Fibroblast of skin of left biceps (primary cell): Measurements from ENCODE around the gene EIF2D.
"Not testable (repeated sequence)": the region's sequence is repeated elsewhere in the genome, so short reads cannot be mapped to it uniquely, and the experiment has no call there.

ENCODE experiments used
- DNase-seq, 2 experiments: peaks; one replicate each; pipeline ENCODE4 v3.0.0-alpha.2; 2013; ENCODE audit warnings: low read depth in 2 of 2

EIF2D gene

DNA sequence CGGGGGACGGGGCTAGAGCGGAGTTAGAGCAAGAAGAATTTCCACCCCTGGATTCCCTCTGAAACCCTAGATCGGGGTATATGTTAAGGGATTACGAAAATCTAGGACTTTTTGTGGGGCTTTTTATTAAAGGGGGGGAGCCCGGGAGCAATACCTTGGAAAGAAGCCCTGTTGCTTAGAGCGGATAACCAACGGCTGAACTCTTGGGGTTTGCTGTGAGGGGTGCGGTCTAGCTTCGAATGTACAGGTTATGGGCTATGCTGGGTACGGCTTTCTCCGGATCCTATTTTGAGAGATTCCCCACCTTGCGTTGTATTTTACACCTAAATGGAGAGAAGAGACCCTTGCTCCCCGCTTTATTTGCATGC is 23.7 kb upstream of the EIF2D start:
- no peak for DNase-seq

DNA sequence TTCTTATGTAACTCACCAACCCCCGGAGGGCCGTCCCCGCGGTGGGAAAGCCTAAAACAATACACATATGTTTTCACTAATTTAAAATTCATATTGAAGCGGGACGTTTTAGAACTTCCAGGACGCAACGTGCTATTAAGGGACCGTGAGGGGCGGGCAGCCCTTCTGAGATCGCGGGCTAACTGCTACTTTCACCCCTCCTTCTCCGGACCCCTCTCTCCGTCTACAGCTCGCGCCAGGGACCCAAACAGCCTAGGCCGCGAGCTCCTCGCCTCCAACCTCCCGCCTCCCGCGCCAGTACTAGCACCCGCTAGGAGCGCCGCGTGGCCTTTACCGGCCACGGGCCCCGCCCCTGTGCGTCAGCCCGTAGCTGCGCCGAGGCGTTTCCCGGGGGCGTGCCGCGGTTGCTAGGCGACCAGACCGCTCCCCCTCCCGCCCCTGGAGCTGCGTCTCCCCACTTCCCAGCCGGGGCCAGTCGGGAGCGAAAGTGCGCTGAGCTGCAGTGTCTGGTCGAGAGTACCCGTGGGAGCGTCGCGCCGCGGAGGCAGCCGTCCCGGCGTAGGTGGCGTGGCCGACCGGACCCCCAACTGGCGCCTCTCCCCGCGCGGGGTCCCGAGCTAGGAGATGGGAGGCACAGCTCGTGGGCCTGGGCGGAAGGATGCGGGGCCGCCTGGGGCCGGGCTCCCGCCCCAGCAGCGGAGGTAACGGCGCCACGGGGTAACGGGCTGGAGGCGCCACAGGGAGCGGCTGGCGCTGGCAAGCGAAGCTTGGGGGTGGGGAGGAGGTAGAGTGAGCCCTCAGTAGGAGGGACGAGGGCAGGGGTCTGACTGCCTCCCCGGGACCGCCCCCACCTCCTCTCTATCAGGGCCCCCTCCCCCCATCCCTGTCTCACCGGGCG is 23.1 kb upstream of the EIF2D start, which contains the start of gene DYRK3:
DYRK3 (plus strand) TSS at position 457 of the 898 bp plus-strand sequence; CDS start at position 625, 168 bp downstream.
- DNase-seq, result peak; percentile 76 to 86

DNA sequence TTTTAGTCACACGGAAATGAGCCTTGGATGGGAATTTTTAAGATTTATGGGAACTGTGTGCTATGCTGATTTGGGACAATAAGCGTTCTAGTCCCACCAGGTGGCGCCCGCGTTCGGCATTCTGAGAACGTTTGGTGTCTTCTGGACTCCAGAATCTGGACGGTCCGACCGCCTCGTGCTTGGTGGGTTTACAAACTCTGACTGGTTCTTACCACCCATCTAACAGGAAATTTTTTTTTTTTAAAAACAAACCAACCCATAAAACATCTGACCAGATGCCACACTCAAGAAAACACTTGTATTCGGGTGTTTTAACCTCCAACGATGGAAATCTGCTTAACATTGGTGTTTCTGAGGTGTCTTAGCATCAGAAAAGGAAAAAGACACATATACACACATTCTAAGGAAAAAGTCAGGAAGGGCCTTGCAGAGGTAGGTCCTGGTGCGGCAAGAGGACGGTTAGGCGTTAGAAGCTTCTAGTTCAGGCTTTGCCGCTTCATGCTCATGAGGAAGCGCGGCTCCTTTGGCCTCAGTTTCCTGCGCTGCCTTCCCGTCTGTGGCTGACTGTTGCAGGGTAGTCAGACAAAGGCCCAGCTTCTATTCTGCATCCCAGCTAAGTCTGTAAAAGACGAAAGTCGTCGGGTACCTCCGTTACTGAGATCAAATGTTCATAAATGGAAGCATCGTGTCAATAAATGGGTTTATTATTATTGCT is 22.3 kb upstream of the EIF2D start:
- peak; percentile 62 to 63 for DNase-seq

DNA sequence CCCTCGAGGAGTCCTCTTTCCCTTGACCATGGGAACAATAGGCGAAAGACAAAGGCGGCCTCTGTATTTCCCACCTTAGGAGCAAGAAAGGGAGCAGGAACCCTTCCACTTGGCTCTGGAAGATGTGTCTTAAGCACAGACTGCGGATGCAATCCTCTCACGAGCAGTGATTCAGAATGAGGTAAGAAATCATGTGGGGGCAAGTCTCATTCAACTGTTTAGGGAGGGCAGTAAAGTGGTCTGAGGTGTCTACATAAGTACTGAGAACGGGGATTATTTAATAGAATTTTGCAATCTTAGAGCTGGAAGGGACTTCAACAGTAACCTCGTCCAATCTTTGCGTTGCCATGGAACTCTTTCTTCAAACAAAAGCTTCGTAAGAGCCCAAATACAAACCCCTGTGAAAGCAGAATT is 21.4 kb upstream of the EIF2D start:
- DNase-seq, result peak; percentile 37 to 50

DNA sequence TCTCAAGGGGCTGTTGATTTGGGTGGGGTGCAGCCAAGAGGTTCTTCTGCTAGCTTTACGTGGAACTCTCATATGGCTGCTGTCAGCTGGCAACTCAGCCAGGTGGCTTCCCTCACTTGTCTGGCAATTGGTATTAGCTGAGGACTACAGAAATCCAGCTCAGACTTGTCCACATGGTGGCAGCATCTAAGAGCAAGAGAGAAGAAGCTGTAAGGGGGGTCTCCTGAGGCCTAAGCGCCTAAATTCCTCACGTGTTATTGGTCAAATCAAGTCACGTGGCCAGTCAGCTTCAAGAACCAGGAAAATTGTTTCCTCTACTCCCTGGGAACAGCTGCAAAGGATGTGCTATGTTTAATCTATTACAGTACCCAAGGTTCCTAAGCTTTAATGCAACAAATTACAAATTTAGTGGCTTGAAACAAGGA is 18.8 kb upstream of the EIF2D start:
- peak; percentile 66 to 73 for DNase-seq

DNA sequence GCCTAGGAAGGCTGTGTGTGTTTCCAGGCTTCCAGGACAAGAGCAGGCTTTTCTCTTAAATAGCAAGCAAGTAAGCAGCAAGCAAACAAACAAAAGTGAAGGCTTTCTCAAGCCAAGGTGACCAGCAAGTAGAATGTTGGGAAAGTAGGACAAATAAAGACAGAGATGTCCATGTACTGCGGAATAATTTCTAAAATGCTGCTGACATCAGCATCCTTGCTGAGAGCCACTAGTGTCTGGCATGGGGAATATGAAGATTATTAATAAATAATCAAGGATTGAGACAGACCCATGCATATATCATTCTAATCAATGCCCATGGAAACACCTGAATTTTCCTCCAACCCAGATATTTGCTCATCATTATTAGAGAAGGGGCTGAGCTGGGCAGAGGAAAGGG is 16.7 kb upstream of the EIF2D start:
- DNase-seq, result no peak

DNA sequence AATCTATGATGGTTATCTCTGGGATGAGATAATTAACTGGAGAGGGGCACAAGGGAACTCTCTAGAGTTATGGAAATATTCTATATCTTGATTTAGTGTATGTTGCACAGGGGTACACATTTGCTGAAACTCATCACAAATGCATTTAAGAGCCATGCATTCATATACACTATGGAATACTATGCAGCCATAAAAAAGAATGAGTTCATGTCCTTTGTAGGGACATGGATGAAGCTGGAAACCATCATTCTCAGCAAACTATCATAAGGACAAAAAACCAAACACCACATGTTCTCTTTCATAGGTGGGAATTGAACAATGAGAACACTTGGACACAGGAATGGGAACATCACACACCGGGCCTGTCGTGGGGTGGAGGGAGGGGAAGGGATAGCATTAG is 14.1 kb upstream of the EIF2D start:
- not testable (repeated sequence) for DNase-seq

DNA sequence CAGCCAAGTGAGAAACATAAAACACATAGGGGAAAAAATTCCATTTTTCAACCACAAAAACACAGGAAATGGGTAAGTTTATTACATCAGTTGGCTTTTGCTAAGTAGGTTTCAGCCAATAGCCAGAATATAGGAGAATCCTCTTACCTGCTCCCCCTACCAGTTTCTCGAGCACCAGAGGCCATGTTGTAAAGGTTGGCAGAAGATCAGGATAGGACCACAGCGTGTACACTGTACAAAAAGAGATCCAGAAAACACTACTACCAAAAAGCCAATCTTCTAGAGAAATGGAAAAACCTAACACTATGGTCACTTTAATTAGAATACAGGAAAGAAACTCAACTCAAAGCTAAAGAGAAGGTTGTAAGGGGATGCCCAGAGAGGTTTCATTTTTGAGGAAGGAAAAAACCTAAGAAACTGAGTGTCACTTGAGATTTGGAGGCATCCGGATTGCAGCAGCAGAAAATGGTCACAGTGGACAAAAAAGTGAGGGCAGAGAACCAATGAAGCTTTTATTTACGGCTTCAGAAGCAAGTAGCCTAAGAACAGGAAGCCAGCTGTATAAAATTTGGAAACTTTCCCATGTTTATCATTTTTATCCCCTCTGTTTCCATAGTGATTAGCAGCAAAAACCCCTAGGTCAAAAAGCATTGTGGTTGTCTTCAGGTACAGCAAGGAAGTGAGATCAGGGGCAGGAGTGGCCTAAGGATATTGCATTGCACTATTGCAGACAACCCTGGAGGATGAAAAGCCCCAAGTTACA is 2.9 kb downstream of the EIF2D start:
- DNase-seq, result no peak

DNA sequence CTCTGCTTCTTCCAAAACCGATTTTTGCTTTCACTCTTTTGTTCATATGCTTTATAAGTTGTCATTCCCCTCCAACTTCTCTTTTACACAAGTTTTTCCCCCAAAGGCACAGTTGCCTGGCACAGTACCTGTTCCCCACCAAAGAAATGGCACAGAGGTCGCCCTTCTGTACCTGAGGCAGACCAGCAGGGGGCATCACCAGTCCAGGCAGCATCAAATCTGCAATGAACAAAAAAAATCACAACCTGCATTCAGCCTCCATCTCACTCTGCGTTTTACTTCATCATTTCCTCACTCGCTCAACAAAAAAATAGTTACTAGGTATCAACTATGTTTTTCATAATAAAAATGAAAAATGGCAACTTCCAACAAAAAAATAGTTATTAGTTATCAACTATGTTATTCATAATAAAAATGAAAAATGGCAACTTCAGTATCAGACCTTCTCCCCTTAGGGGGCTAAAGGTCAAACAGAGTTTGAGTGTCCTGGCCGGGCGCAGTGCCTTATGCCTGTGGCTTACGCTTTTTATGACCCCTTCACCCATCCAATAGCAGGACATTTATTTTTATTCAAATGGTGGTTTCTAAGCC is 4.1 kb downstream of the EIF2D start:
- DNase-seq, result no peak

DNA sequence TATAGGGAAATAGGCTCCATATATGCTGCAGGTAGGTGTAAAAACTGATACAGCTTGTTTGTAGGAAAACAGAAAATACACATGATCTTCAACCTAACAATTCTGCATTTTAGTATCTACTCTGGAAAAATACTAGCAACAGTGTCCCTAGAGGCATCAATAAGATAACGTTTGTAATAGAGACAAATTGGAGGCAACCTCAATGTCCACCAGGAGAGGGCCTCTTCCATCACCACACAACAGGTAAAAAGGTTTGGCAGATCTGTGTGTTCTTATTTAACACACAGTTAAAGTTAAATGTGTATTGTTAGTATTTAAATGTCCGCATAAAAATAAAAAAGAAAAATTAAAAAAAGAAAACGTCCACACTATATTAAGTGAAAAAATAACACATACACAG is 5.4 kb downstream of the EIF2D start:
- DNase-seq, result no peak

DNA sequence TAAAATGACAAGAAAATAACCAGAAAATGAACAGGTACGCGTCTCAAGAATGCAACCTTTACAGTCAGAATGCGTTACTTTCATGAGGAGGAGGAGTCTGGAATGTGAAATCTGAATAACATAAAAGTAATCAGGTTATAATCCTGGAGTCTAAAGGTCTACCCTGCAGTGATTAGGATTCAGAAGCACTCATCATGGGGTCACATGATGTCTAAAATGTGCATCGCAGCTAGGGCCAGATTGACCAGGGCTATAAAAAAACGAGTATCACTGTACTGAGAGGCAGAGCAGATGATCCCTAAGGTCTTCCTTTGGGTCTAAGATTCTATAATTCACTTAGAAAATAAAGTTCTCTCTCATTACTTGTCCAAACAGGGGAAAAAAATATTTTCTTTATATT is 7.4 kb downstream of the EIF2D start:
- DNase-seq, result no peak

DNA sequence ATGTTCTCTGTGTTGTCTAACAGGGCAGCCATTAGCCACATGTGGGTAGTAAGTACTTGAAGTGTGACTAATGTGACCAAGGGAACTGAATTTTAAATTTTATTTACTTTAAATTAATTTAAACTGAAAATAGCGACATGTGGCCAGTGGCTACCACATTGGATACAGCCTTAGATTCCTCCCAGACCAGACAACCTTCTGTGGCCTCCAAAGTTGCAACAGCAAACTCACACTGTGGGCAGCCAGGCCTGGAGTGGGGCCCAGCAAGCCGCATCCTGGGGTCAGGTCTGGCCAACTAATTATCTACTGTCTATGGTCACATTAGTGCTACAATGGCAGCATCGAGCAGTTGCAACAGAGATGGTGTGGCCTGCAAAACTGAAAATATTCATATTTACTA is 11.7 kb downstream of the EIF2D start:
- DNase-seq, result no peak

DNA sequence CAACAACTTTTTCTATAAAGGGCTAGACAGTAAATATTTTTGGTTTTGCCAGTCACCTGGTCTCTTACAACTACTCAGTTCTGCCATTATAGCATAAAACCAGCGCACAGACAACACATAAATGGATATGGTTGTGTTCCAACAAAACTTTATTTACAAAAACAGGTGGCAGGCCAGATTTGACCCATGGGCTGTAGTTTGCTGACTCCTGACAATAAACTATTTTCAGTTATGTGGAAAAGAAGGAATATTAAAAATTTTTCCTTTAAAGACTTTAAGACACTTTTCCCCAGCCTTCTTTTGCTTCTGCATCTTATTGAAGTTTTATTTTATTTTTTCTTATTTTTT is 16.0 kb downstream of the EIF2D start:
- DNase-seq, result no peak

DNA sequence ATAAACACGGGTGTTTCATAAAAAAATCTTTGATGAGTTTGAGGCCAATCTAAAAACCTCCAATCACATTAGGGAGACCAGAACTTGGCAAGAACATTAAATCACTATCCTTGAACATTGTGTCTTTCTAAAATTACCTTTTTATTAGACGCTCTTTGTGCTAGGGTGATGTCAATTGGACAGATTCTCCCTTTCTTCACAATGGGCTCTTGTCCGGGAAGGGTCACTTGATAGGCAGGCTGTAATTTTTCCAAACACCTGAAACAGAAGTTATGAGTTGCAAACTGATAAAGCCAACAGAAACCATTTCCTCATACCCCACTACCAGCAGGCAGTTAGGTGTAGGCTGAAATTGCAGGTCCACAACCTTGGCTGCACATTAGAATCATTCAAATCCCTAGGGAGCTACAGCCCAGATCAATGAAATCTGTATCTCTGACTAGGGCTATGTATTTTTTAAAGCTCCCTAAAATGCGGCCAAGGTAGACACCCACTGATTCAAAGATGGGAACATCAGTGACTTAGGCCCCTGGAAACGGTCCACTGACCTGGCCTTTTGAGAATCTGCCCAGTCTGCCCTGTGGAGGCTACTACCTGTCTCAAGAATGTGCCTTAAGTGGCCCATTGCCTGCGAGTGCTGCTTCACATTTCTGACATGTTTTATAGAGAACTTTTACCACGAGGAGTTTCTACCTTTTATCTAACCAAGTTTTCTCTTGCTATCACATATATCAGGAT is 16.5 kb downstream of the EIF2D start:
- no peak for DNase-seq

DNA sequence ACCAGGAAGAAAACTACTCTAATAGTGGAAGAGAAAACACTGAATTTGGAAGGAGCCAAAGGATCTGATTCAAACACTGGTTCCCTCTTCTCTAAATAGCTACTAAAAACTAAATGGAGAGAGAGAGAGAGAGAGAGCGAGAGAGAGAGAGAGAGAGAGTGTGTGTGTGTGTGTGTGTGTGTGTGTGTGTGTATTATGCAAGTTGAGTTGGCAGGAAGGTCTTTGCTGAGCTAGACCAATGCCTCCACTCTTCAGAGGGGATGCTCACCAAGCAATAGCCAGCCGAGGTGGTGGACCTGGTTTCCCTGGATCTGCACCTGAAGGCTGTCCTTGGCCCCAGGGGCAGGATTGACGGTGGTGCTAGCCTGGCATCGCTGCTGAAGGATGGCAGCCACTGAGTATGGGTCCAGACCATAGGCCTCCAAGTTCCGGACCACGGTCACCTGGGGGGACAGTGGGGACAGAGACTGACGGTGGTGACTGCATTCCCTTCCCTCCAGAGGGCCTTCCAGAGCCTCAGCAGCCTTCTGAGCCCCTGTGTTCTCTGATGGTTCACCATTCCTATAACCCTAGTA is 18.8 kb downstream of the EIF2D start:
- no peak for DNase-seq

DNA sequence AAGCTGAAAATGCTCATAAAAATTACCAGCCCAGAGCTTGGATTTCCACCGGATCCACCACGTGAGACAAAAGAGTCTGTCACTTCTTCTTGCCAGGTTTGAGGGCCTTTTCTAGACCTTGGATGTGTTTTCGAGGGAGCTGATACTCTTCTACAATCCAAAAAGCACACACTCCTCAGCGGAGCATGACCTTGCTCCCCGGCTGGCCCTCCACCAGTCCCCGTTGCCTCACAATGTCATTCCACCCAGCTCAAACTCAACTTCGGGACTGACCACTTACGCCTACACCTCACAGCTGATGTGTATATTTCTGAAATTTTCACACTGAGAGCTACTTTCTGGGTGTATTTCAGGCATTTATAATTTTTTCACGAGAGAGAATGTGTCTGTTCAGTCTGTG is 20.6 kb downstream of the EIF2D start:
- no peak for DNase-seq

DNA sequence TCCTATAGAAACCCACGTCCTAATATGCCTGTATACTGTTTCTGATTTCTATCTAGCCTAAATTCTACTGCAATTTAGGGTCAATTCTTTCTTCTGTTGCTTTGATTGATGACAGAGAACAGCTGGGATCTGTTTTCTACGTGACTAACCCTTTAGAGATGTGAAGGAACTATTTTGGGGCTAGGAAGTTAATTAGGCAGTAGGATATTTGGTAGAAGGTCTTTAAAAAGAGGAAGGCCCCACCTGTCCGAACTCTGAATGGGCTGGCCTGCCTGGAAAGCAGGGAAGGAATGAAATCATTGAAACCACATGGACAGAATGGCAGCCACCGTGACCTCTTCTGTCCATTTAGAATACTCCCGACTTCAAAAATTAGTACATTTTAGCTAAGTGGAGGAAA is 21.0 kb downstream of the EIF2D start:
- peak; percentile 12 to 23 for DNase-seq

DNA sequence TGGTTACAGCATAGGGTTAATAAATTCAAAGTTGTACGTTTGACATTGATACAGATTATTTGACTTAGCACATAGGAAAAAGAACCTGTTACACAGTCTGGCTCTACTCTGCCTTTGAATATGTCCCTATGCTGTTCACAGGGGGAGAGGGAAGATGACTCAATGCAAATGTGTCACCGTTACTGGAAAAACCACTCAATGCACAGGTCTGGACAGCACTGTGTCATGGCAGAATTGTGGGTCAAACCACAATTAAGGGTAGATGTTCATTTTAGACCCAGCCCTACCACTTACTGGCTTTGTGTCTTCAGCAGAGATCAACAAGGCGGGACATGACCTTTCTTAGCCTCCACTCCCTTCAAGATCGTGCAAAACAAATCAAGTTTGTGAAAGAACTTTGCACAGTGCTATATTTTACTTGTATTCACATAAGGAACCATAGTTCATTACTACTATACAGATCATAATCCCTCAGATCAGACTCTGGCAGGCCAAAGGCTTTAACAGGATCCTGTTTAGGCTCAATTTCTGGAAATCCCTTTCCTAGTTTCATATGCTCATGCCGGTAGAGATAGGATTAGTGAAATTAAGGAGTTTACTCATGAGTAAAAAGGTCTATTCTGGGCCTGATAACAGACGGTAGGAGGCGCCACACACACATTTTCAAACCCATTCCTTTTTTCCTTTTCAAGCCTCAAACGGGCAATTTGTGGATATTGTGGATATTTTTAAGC is 22.1 kb downstream of the EIF2D start:
- no peak for DNase-seq

DNA sequence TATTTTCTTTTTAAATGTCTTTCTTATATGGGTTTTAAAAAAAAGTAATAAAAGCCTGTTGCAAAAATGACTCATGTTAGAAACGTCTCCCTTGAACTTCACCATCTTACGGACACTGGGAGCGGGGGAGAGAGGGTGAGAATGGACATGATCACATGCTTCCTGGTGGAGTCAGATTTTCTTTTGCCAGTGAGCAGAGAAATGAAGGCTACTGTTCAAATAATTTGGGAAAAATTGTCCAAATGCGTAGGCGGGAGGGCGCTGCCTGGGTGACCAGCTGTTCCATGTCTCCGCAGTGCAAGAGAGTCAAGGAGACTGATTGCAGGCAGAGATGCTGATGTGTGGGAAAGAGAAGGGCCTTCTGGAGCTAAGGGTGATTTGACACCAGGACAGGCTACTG is 23.1 kb downstream of the EIF2D start:
- DNase-seq, result peak; percentile 43 to 54

DNA sequence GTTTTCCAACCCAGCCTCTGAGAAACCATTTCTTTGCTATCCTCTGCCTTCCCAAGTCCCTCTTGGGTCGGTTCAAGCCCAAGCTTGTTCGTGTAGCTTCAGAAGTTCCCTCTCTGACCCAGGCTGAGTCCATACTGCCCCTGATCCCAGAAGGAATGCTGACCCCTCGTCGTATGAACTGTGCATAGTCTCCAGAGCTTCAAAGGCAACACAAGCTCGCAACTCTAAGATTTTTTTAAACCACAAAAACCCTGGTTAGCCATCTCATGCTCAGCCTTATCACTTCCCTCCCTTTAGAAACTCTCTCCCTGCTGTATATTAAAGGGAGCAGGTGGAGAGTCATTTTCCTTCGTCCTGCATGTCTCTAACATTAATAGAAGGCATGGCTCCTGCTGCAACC is 23.8 kb downstream of the EIF2D start:
- DNase-seq, result no peak
